Urinary bladder (tissue), 4 donors: ENCODE data around the gene PXYLP1. TPM values are rescaled to one million over a fixed set of nuclear protein-coding genes. Genes with fewer than 3 reads are reported as not detected.

Experiments
- DNase-seq: peaks from one replicate; pipeline ENCODE4 v3.0.0-alpha.2; 2015; ENCODE audit errors: extremely low spot score
- H3K27ac ChIP-seq: one replicate; pipeline ENCODE4 v1.5.1; 2013; ENCODE audit warnings: low read depth, mild to moderate bottlenecking, moderate library complexity
- H3K36me3 ChIP-seq: one replicate; pipeline ENCODE4 v1.6.1; 2013; ENCODE audit warnings: mild to moderate bottlenecking, moderate library complexity; ENCODE audit not compliant: insufficient read depth
- H3K4me1 ChIP-seq: one replicate; pipeline ENCODE4 v1.6.1; 2013; ENCODE audit warnings: mild to moderate bottlenecking, moderate library complexity; ENCODE audit not compliant: insufficient read depth
- H3K4me3 ChIP-seq: one replicate; pipeline ENCODE4 v1.5.1; 2013; ENCODE audit warnings: low read depth, low read length
- WGBS: extraction: QIAGEN DNeasy Blood & Tissue Kit; methylation state at CpG from one replicate; pipeline ENCODE4 v1.1.7; 2013; 5-methylcytosine and 5-hydroxymethylcytosine counted together
- polyA plus RNA-seq: library from polyadenylated mRNA; stranded (reverse); fragments of 200-250 nt; gene quantifications from one replicate; pipeline ENCODE4 v1.2.3, GENCODE V29; 2013
- total RNA-seq: library from RNA; depleted of rRNA; stranded (reverse); fragments of >200 nt; gene quantifications from one replicate; pipeline ENCODE4 v1.2.3, GENCODE V29; 2014
- donor health status: healthy with polysubstance abuse.
- donor health status: healthy.

PXYLP1 gene
- total and polyA plus RNA-seq, 2 donors = 6.2 to 32.6 TPM

DNA sequence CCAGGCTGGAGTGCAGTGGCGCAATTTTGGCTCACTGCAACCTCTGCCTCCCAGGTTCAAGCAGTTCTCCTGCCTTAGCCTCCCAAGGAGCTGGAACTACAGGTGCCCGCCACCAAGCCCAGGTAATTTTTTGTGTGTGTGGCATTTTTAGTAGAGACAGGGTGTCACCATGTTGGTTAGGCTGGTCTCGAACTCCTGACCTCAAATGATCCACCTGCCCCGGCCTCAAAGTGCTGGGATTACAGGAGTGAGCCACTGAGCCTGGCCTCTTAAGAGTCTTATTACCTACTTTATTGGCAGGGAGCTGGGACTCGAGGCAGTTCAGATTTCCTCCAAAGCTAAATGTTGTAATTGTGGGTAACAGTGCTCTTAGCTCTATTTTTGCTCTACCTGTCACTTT lies 16.4 kb downstream of the PXYLP1 start:
- Histone ChIP-seq H3K4me1 (no peaks in the 10 kb centered on the region), H3K27ac (no peak overlapping the region), H3K36me3 (no peaks in the 10 kb centered on the region), H3K4me3 (no peak overlapping the region)
- no peak for DNase-seq
- WGBS = 91% methylated on average over 5 of the region's 5 CpGs

DNA sequence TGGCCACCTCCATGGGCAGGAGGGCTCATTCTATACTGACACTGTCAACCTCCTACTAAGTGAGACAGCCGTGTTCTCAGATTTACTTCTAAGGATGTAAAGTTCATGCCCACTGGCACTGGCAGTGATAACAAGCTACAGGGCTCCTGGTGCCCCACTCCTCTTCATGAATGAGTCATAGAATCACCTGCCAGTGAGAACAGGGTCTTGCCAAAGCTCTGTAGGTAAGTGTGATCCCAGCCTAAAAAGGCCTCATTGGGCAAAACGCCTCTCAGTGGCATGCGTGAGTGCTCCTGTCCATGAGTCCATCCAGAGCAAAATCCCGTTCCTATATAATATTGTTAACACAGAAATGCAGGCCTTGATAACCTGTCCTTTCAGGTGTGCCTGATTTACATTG lies 17.4 kb downstream of the PXYLP1 start:
- H3K27ac ChIP-seq = no peak overlapping the region
- WGBS = 91% methylated on average over 4 of the region's 4 CpGs
- no peaks in the 10 kb centered on the region for H3K4me1 ChIP-seq
- no peaks in the 10 kb centered on the region for H3K36me3 ChIP-seq
- no peak overlapping the region for H3K4me3 ChIP-seq
- DNase-seq = no peak

DNA sequence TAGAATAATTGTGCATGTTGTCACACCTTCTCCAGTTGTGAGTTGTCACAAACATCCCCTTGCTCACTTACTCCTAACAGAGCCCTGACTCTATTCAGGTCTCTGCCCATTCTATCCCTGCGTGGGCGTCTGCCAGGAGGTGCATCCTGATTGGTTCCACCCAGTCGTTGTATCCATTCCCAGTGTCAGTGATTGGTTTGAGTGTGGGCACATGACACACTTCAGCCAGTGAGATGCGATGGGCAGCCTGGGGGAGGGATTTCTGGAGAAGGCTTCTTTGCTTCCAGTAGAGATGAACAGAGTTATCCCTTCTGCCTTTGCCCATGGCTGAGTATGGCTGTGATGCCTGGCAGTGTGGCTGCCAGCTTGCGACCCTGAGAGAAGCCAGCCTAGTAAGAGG lies 18.7 kb downstream of the PXYLP1 start:
- H3K27ac ChIP-seq = no peak overlapping the region
- 90% methylated on average over 5 of the region's 5 CpGs for WGBS

DNA sequence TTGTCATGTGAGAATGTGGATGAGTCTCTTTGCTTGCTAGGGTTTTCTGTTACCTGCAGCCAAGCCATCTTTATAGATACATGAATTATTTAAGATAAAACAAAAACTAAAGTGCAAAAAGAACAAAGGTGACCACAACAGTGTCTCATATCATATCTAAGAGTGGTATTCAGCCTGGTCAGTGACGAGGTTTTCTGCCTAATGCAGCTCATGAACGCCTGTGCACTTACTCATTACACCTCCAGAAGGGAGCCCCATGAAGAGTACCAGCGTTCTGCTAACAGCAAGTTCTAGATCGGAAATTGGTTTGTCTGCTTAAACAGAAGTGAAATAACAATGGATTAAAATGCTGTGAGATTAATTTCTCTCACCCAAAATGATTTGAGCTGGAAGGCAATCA lies 19.2 kb downstream of the PXYLP1 start:
- DNase-seq = no peak
- WGBS = 95% methylated on average over 4 of the region's 4 CpGs
- H3K4me3 ChIP-seq = no peak overlapping the region
- no peaks in the 10 kb centered on the region for H3K36me3 ChIP-seq
- no peaks in the 10 kb centered on the region for H3K4me1 ChIP-seq
- no peak overlapping the region for H3K27ac ChIP-seq

More for the DNA sequence above, 18.7 kb downstream of the PXYLP1 start:
- Histone ChIP-seq H3K4me3 (no peak overlapping the region), H3K4me1 (no peaks in the 10 kb centered on the region), H3K36me3 (no peaks in the 10 kb centered on the region)
- DNase-seq = no peak

DNA sequence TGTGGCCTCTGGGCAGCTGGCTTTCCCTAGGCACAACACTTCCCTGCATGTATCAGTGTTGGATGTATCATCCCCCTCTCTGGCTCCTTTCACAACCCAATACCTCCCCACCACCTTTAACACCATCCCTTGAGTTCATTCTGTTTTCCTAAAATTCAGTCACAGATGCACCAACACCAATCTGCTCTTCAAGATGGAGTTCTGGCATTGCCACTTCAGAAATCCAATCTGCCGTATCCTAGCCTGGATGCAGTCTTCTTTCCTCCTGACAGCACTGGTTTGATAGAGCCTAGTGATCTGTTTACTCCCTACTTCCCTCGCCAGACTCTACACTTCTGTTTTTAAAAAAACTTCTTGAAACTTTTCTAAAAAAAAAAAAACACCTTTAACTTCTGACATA lies 21.7 kb downstream of the PXYLP1 start:
- no peak overlapping the region for H3K27ac ChIP-seq
- 90% methylated on average over 2 of the region's 2 CpGs for WGBS
- H3K4me3 ChIP-seq = no peak overlapping the region
- no peaks in the 10 kb centered on the region for H3K4me1 ChIP-seq
- no peaks in the 10 kb centered on the region for H3K36me3 ChIP-seq
- no peak for DNase-seq

DNA sequence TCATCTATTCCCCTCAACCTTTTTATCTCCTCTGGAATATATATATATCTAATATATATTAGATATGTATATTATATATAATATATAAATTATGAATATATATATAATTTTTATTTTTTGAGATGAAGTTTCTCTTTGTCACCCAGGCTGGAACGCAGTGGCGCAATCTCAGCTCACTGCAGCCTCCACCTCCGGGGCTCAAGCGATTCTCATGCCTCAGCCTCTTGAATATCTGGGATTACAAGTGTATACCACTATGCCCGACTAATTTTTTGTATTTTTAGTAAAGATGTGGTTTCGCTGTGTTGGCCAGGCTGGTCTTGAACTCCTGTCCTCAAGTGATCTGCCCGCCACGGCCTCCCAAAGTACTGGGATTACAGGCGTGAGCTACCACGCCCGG lies 22.2 kb downstream of the PXYLP1 start:
- 96% methylated on average over 11 of the region's 11 CpGs for WGBS
- DNase-seq = no peak
- Histone ChIP-seq H3K4me3 (no peak overlapping the region), H3K27ac (no peak overlapping the region), H3K4me1 (no peaks in the 10 kb centered on the region), H3K36me3 (no peaks in the 10 kb centered on the region)

DNA sequence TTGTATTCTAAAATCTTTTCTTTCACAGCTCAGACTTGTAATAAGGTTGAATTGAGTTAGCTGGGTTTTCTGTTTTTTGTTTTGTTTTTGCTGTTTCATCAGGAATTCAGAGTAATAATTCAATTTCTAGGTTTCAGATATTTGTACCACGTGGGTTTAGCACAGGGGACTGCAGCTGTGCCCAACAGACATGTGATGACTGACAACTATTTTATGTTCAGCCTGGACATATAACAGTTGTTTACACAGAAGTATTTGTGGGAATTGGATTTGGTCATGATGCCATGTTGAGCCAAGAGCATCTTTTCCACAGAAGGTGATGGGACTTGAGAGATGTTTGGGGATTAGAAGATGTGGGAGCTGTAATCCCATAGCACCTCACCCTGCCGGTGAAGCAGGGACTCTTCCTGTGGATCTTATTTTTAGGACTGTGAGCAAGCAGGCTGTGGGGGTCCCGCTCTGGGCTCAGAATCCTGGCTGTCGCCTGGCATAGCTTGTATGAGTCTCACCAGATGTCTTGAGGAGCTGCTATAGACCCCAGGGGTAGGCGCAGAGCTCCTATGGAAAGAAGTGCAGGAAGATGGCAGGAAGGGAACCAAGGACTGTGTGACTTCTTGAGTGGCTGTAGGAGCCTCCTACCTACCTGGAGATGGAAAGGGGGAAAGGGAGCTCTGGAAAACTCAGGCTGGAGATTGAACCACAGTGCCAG lies 23.7 kb downstream of the PXYLP1 start:
- H3K4me3 ChIP-seq = no peak overlapping the region
- H3K4me1 ChIP-seq = no peaks in the 10 kb centered on the region
- no peak overlapping the region for H3K27ac ChIP-seq
- H3K36me3 ChIP-seq = no peaks in the 10 kb centered on the region
- 83% methylated on average over 5 of the region's 5 CpGs for WGBS
- no peak for DNase-seq

DNA sequence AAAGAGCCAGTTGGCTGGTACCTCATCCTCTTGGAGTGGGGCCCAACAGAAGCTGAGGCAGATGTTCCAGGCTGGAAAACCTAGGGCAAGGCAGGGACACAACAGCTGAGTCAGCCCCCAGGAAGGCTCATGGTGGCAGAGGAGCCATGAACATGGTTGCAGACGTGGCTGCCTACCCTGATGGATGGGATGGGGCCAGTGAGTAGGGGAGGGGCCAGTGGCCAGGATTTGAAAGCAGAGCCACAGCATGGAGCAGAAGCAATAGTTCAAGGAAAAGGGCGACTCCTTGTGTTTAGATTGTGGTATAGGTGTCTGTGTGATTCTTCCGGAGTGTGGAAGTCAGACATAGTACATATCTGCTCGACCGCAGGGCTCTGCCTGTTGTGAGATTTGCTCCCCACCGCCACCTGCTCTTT lies 24.2 kb downstream of the PXYLP1 start:
- Histone ChIP-seq H3K36me3 (no peaks in the 10 kb centered on the region), H3K4me3 (no peak overlapping the region), H3K27ac (no peak overlapping the region), H3K4me1 (no peaks in the 10 kb centered on the region)
- WGBS = 79% methylated on average over 6 of the region's 6 CpGs
- DNase-seq = no peak

DNA sequence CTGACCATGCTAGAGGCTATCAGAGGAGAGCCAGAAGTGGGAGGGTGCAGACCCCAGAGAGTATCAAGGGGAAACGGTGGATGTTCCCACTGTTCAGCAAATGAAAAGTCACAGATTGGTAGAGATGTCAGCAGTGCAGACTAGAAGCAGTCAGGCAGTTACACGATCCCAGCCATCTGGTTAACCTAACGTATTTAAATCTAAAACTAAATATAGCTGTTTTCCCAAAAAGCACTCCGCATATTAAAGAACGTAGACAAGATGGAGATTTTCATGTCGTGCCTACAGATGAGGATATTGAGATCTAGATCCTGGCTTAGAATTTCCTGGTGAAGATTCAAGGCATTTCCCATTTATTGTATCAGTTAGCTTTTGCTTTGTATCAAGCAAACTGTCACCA lies 25.2 kb downstream of the PXYLP1 start:
- H3K27ac ChIP-seq = no peak overlapping the region

DNA sequence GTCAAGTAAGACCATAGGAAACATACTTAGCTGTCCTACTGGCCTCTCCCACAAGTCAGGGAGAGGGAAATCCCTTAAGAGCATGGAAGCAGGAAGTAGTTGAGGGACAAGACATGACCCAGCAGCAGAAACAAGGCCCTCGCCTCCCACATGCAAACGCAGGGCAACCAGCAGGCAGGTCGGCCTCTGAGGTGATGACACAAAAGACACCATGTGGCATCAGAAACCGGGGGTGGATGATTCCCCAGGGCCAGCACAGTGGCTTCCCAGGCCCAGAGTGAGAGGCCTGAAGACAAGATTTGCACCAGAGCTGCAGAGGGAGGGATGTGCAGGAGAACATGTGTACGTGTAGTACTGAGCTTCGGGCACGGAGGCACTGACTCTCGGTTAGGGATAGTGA lies 26.3 kb downstream of the PXYLP1 start:
- no peaks in the 10 kb centered on the region for H3K4me1 ChIP-seq
- H3K27ac ChIP-seq = no peak overlapping the region
- 90% methylated on average over 8 of the region's 8 CpGs for WGBS
- no peak for DNase-seq
- no peak overlapping the region for H3K4me3 ChIP-seq
- peaks cover 3% of the 10 kb centered on the region for H3K36me3 ChIP-seq

More for the DNA sequence above, 25.2 kb downstream of the PXYLP1 start:
- Histone ChIP-seq H3K4me1 (no peaks in the 10 kb centered on the region), H3K4me3 (no peak overlapping the region), H3K36me3 (peaks cover 3% of the 10 kb centered on the region)
- no peak for DNase-seq
- 87% methylated on average over 6 of the region's 6 CpGs for WGBS

DNA sequence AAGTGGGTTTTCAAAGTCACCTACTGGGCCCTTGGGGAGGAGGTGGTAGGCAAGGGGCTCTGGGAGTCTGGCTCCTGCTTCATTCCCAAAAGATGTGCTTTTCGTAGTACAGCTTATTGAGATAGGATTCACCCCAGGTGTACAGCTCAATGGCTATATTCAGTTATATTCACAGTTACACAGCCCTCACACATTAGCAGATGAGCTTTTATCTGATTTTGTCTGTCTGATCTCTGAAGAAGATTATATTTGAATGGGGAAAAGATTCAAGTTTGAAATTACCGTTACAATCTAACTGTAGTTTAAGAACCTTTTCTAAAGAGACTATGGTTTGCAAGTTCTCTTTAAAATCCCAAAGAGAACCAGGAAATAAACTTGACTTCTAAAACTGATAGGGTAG lies 27.3 kb downstream of the PXYLP1 start:
- no peak for DNase-seq
- Histone ChIP-seq H3K27ac (no peak overlapping the region), H3K4me3 (no peak overlapping the region), H3K4me1 (no peaks in the 10 kb centered on the region), H3K36me3 (peaks cover 3% of the 10 kb centered on the region)
- 98% methylated on average over 2 of the region's 2 CpGs for WGBS

DNA sequence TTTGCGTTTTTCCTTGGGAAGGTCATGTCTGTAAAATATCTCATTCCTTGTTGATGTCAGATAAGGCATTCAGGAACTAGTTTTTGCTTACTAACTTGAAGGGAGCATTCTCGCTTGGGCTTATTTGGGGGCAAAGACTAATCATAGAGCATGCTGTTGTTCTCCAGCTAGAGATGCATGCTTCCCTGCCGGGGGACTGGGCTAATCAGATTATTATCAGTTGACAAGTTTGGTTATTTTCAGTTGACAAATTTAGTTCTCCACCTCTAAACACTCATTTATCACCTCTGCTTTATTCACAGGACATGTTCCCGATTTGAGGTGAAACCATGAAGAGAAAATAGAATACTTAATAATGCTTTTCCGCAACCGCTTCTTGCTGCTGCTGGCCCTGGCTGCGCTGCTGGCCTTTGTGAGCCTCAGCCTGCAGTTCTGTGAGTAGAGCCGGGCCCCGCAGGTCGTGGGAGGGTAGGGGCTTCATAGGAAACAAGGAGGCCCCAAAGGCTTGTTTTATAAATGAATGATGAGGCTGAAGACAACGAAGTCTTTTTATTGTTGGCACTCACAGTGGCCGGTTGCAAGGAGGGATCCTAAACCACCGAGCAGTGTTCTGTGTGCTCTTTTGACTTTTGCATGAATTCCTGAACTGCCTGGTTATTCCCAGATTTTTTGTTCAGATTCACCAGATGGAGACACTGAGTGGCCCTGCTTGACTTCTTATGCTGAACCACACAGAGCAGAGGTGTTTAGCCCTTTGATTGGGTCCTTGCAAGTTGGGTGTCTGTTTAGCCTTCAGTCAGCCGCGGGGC lies 28.4 kb downstream of the PXYLP1 start:
- Histone ChIP-seq H3K36me3 (peaks cover 3% of the 10 kb centered on the region), H3K4me1 (no peaks in the 10 kb centered on the region), H3K27ac (no peak overlapping the region), H3K4me3 (no peak overlapping the region)
- WGBS = 81% methylated on average over 15 of the region's 15 CpGs
- DNase-seq = no peak

DNA sequence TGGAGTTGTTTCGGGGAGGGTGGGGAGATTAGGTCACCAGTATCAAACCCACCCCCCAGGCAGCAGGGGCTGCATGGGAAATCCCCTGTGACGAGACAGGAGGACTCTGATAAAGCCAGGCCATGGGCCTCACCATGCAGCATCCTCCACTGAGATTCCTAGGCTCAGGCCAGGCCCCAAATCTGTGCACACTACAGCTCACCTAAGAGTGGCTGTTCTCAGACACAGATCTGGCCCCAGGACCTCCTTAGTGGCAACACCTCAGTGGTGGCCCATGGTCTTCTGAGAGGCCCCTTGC lies 29.0 kb downstream of the PXYLP1 start:
- H3K4me3 ChIP-seq = no peak overlapping the region
- H3K36me3 ChIP-seq = peaks cover 3% of the 10 kb centered on the region
- no peak for DNase-seq
- no peaks in the 10 kb centered on the region for H3K4me1 ChIP-seq
- 91% methylated on average over 2 of the region's 2 CpGs for WGBS
- no peak overlapping the region for H3K27ac ChIP-seq

DNA sequence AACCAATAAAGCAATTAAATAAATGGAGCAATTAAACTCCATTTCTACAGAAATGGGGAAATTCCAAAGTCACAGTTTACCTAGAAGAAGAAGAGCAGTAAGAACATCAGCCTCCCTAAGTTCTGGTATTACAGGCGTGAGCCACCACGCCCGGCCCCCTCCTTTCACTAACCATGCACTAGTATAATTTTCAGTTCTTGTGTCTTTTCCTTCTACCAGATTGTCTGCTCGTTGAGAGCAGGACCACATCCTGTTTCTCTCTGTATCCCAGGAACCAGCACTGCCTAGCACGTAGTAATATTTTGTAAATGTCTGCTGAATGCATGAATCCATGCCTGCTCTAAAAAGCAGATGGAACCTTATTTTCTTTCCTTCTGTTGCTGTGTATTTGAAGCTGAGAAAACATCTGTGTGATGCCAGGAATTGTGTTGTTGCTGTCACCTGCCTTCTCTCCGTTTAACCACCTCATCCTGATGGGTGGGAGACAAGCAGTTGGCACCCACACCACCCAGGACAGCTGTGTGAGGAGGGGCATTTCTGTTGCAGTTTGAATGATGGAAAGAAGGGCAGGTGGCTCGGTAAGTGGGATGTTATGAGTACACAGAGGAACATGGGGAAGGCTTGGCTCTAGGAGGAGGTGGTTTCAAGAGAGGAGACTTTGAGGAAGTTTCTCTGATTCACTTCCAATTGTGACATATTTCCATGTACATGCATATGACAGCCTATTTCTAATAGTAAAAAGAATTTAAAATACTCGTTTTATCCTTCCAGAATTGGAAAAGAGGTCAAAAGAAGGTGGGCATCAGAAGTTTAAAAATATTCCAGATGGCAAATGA lies 30.1 kb downstream of the PXYLP1 start:
- 86% methylated on average over 8 of the region's 8 CpGs for WGBS
- peaks cover 3% of the 10 kb centered on the region for H3K36me3 ChIP-seq
- H3K4me3 ChIP-seq = no peak overlapping the region
- H3K4me1 ChIP-seq = no peaks in the 10 kb centered on the region
- H3K27ac ChIP-seq = no peak overlapping the region
- no peak for DNase-seq
